A549 (cell line): Measurements from ENCODE around the gene RNU6-7.

Experiments used
- BHLHE40 ChIP-seq: IDR thresholded peaks from 2 replicates; pipeline ENCODE4 v1.6.1; 2012; ENCODE audit warnings: low read depth, low read length, inconsistent platforms
- CTCF ChIP-seq: fragments of >200 bp; sonication (Bioruptor Twin); formaldehyde crosslinking; IDR thresholded peaks from 3 replicates; pipeline ENCODE4 v1.5.1; 2016
- NFE2L2 ChIP-seq: fragments of 150-350 bp; conservative IDR thresholded peaks from 2 replicates; pipeline ENCODE4 v1.6.1; 2014; ENCODE audit warnings: low read length
- POLR2A ChIP-seq: IDR thresholded peaks from 2 replicates; pipeline ENCODE4 v1.6.1; 2012; ENCODE audit warnings: mild to moderate bottlenecking, low read length
- TF ChIP-seq, protein P1 (sequence below): fragments of 250-450 bp; sonication (Bioruptor Pico); IDR thresholded peaks from 2 replicates; pipeline ENCODE4 v1.5.0; 2021; ENCODE audit warnings: mild to moderate bottlenecking, moderate library complexity, borderline replicate concordance

DNA sequence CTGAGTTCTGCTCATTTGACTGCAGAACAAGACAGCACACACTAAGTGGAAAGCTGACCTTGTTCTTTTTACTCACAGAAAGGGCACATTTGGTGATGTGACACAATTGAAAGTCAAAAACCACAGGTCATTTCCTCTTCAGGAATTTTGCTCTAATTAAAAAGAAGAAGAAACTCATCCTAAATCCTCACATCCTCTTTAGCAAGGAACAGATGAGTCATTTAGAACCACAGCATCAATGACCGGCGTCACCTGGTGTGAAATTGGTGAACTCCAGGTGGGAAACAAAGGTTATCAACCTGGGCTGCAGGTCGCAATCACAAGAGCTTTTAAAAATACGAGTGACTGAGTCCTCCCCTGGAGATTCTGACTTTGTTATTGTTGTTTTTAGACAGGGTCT is 4.1 kb downstream of the RNU6-7 start:
- TF ChIP-seq POLR2A (no peak), CTCF (no peak), NFE2L2 (no peak), BHLHE40 (no peak)
- TF ChIP-seq, protein P1, sequence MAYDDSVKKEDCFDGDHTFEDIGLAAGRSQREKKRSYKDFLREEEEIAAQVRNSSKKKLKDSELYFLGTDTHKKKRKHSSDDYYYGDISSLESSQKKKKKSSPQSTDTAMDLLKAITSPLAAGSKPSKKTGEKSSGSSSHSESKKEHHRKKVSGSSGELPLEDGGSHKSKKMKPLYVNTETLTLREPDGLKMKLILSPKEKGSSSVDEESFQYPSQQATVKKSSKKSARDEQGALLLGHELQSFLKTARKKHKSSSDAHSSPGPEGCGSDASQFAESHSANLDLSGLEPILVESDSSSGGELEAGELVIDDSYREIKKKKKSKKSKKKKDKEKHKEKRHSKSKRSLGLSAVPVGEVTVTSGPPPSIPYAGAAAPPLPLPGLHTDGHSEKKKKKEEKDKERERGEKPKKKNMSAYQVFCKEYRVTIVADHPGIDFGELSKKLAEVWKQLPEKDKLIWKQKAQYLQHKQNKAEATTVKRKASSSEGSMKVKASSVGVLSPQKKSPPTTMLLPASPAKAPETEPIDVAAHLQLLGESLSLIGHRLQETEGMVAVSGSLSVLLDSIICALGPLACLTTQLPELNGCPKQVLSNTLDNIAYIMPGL (CRISPR knock-in tag), result no peak
